H1 (cell line): ENCODE results near the gene NDUFA13. TPM values are rescaled to one million over a fixed set of nuclear protein-coding genes. Genes with fewer than 3 reads are reported as not detected.
A peak's percentile ranks its signal among the peaks of the same experiment; 100 is the strongest.

Experiments used
- CTCF ChIA-PET: fragments of 300-600 bp; sonication (Branson Sonifier 250); formaldehyde crosslinking; loops from one replicate; lab custom pipeline; 2021; ENCODE audit not compliant: partially characterized antibody; lab: Charles Lee
- POLR2A ChIA-PET: fragments of 300-600 bp; sonication (Branson Sonifier 250); formaldehyde crosslinking; loops from one replicate; lab custom pipeline; 2021; ENCODE audit warnings: inconsistent platforms; ENCODE audit not compliant: partially characterized antibody; lab: Charles Lee
- DNase-seq, 2 experiments: peaks; one replicate each; pipeline versions ENCODE4 v3.0.0 to v3.0.0-alpha.2; 2010 to 2022; ENCODE audit warnings: low spot score in 2 of 2, low read depth in 1 of 2, mixed read lengths in 1 of 2
- FAIRE-seq: peaks from 2 replicates; lab custom pipeline; 2011; peaks lifted over from hg19 to GRCh38; lab: Jason Lieb, UNC
- H2AFZ ChIP-seq: 2 replicates; pipeline ENCODE4 v1.8.1; 2012; ENCODE audit warnings: low read length, inconsistent platforms
- H2AK5ac ChIP-seq: 2 replicates; pipeline ENCODE4 v1.6.1; 2013; ENCODE audit warnings: low read depth, low read length
- H2BK120ac ChIP-seq: replicated peaks from 2 replicates; pipeline ENCODE3; 2013; ENCODE audit warnings: low read depth, low read length, inconsistent platforms
- H2BK12ac ChIP-seq: 2 replicates; pipeline ENCODE4 v1.6.1; 2013; ENCODE audit warnings: low read depth, low read length
- H2BK15ac ChIP-seq: 2 replicates; pipeline ENCODE4 v1.6.1; 2013; ENCODE audit warnings: low read length
- H2BK20ac ChIP-seq: 2 replicates; pipeline ENCODE4 v1.6.1; 2013; ENCODE audit warnings: low read length
- H2BK5ac ChIP-seq: 2 replicates; pipeline ENCODE4 v1.6.1; 2013; ENCODE audit warnings: low read depth, low read length
- H3K14ac ChIP-seq: 2 replicates; pipeline ENCODE4 v1.6.1; 2013; ENCODE audit warnings: inconsistent platforms; ENCODE audit not compliant: insufficient read length
- H3K18ac ChIP-seq: 2 replicates; pipeline ENCODE4 v1.6.1; 2013; ENCODE audit warnings: low read length; ENCODE audit errors: extremely low read depth
- H3K23ac ChIP-seq: 2 replicates; pipeline ENCODE4 v1.6.1; 2013; ENCODE audit warnings: inconsistent platforms; ENCODE audit not compliant: insufficient read length
- H3K23me2 ChIP-seq: 2 replicates; pipeline ENCODE4 v1.6.1; 2013; ENCODE audit warnings: low read depth, low read length
- H3K27ac ChIP-seq: 2 replicates; pipeline ENCODE4 v1.6.1; 2011; ENCODE audit warnings: low read depth, low read length, inconsistent platforms
- H3K27me3 ChIP-seq, 4 experiments: replicated peaks in 1 of 4; 1 replicate in 1 of 4; 2 replicates in 3 of 4; pipeline versions ENCODE4 v1.6.1 to v1.8.1; 2011 to 2013; ENCODE audit warnings: low read length in 3 of 4, mild to moderate bottlenecking in 3 of 4, inconsistent platforms in 2 of 4, mixed read lengths in 2 of 4, moderate library complexity in 1 of 4; ENCODE audit not compliant: control insufficient read depth in 3 of 4, insufficient read depth in 3 of 4; ENCODE audit errors: extremely low read depth in 1 of 4
- H3K36me3 ChIP-seq, 4 experiments: 2 replicates each; pipeline versions ENCODE4 v1.6.1 to v1.8.1; 2011 to 2013; ENCODE audit warnings: mild to moderate bottlenecking in 4 of 4, low read length in 3 of 4, moderate library complexity in 2 of 4, control low read depth in 1 of 4, inconsistent platforms in 1 of 4; ENCODE audit not compliant: insufficient read depth in 4 of 4, control insufficient read depth in 2 of 4
- H3K4ac ChIP-seq: replicated peaks from 2 replicates; pipeline ENCODE3; 2013; ENCODE audit warnings: low read length, low read depth, mixed read lengths, inconsistent platforms; ENCODE audit not compliant: insufficient read length
- H3K4me1 ChIP-seq, 4 experiments: replicated peaks in 1 of 4; 1 replicate in 1 of 4; 2 replicates in 3 of 4; pipeline versions ENCODE4 v1.6.1 to v1.8.1; 2011 to 2013; ENCODE audit warnings: low read length in 3 of 4, inconsistent platforms in 2 of 4, mixed read lengths in 1 of 4; ENCODE audit not compliant: insufficient read depth in 4 of 4, control insufficient read depth in 3 of 4
- H3K4me2 ChIP-seq, 2 experiments: 2 replicates each; pipeline versions ENCODE4 v1.6.1 to v1.8.1; 2011 to 2013; ENCODE audit warnings: low read depth in 2 of 2, low read length in 2 of 2, control low read depth in 1 of 2, inconsistent platforms in 1 of 2, mild to moderate bottlenecking in 1 of 2; ENCODE audit not compliant: insufficient read depth in 1 of 2
- H3K4me3 ChIP-seq, 4 experiments: fragments of 200-600, 300-600 bp in 1 of 4; sonication (generic), shearing (Covaris generic), sonication (Bioruptor Twin) in 1 of 4; 2 replicates each; pipeline versions ENCODE4 v1.5.1 to v1.8.1; 2011 to 2016; ENCODE audit warnings: low read length in 4 of 4, low read depth in 3 of 4, control low read depth in 2 of 4, inconsistent platforms in 2 of 4, mild to moderate bottlenecking in 2 of 4, mixed read lengths in 1 of 4, moderate library complexity in 1 of 4; ENCODE audit not compliant: insufficient read depth in 2 of 4; ENCODE audit errors: extremely low read depth in 1 of 4
- H3K56ac ChIP-seq: replicated peaks from 2 replicates; pipeline ENCODE3; 2013; ENCODE audit warnings: low read depth, mild to moderate bottlenecking, mixed read lengths, low read length, inconsistent platforms; ENCODE audit not compliant: insufficient read length
- H3K79me1 ChIP-seq: 2 replicates; pipeline ENCODE4 v1.6.1; 2013; ENCODE audit warnings: low read depth, low read length, control low read depth
- H3K79me2 ChIP-seq, 2 experiments: 2 replicates each; pipeline versions ENCODE4 v1.6.1 to v1.8.1; 2012 to 2013; ENCODE audit warnings: low read length in 2 of 2, mild to moderate bottlenecking in 2 of 2, inconsistent platforms in 1 of 2; ENCODE audit not compliant: insufficient read depth in 2 of 2, control insufficient read depth in 1 of 2
- H3K9ac ChIP-seq, 4 experiments: replicated peaks in 1 of 4; 1 replicate in 1 of 4; 2 replicates in 3 of 4; pipeline versions ENCODE4 v1.6.1 to v1.8.1; 2011 to 2013; ENCODE audit warnings: low read depth in 3 of 4, low read length in 3 of 4, control low read depth in 2 of 4, mild to moderate bottlenecking in 2 of 4, moderate library complexity in 2 of 4, inconsistent platforms in 1 of 4; ENCODE audit errors: extremely low read depth in 1 of 4
- H3K9me3 ChIP-seq, 2 experiments: 2 replicates each; pipeline versions ENCODE4 v1.6.1 to v1.8.1; 2012 to 2013; ENCODE audit warnings: mild to moderate bottlenecking in 2 of 2, moderate library complexity in 2 of 2, control low read depth in 1 of 2, inconsistent platforms in 1 of 2, low read depth in 1 of 2, low read length in 1 of 2, mixed read lengths in 1 of 2; ENCODE audit not compliant: insufficient read depth in 2 of 2
- H4K20me1 ChIP-seq, 2 experiments: replicated peaks in 1 of 2; 2 replicates each; pipeline versions ENCODE3 to v1.8.1; 2011 to 2013; ENCODE audit warnings: inconsistent platforms in 2 of 2, low read length in 2 of 2, mild to moderate bottlenecking in 1 of 2; ENCODE audit not compliant: insufficient read depth in 2 of 2, control insufficient read depth in 1 of 2
- H4K5ac ChIP-seq: 2 replicates; pipeline ENCODE4 v1.6.1; 2013; ENCODE audit warnings: low read length, low read depth, mixed read lengths, inconsistent platforms; ENCODE audit not compliant: insufficient read length
- H4K8ac ChIP-seq: 2 replicates; pipeline ENCODE4 v1.8.0; 2013; ENCODE audit warnings: mild to moderate bottlenecking, moderate library complexity, low read length, inconsistent platforms; ENCODE audit not compliant: insufficient read depth; ENCODE audit errors: extremely low read depth
- H4K91ac ChIP-seq: replicated peaks from 2 replicates; pipeline ENCODE3; 2013; ENCODE audit warnings: low read length, mixed read lengths, inconsistent platforms; ENCODE audit not compliant: insufficient read length
- CTBP2 ChIP-seq: IDR thresholded peaks from 2 replicates; pipeline ENCODE4 v1.7.0; 2011; ENCODE audit warnings: borderline replicate concordance, mild to moderate bottlenecking, moderate library complexity, mixed read lengths, low read length; ENCODE audit not compliant: insufficient read depth, insufficient read length
- FOSL1 ChIP-seq: IDR thresholded peaks from 2 replicates; pipeline ENCODE4 v1.6.1; 2011; ENCODE audit warnings: mild to moderate bottlenecking, low read depth, low read length, moderate library complexity; ENCODE audit not compliant: insufficient read depth
- KDM4A ChIP-seq: IDR thresholded peaks from one replicate; pipeline ENCODE4 v1.7.1; 2012; ENCODE audit warnings: low read depth, mild to moderate bottlenecking, moderate library complexity, low read length, inconsistent platforms; ENCODE audit not compliant: severe bottlenecking
- MAFK ChIP-seq: IDR thresholded peaks from 2 replicates; pipeline ENCODE4 v1.6.1; 2012; ENCODE audit warnings: low read depth, mild to moderate bottlenecking, improper control_type of control experiment, low read length
- NRF1 ChIP-seq: IDR thresholded peaks from 2 replicates; pipeline ENCODE4 v1.6.1; 2011; ENCODE audit warnings: mild to moderate bottlenecking, low read depth, low read length, improper control_type of control experiment
- SIX5 ChIP-seq: IDR thresholded peaks from 2 replicates; pipeline ENCODE4 v1.6.1; 2011; ENCODE audit warnings: mild to moderate bottlenecking, low read depth, low read length
- SRF ChIP-seq: IDR thresholded peaks from 2 replicates; pipeline ENCODE4 v1.6.1; 2011; ENCODE audit warnings: mild to moderate bottlenecking, low read depth, low read length, moderate library complexity
- TAF7 ChIP-seq: optimal IDR thresholded peaks from 2 replicates; pipeline ENCODE3; 2011; ENCODE audit warnings: low read depth, mild to moderate bottlenecking, inconsistent platforms, low read length, moderate library complexity, borderline replicate concordance
- WGBS, 2 experiments: shearing (Covaris generic) in 1 of 2; methylation state at CpG; one replicate each; pipeline versions ENCODE4 v1.1.6 to v1.1.7; 2013 to 2015; ENCODE audit warnings: low lambda C conversion rate in 2 of 2, mixed read lengths in 2 of 2, inconsistent platforms in 1 of 2, low coverage in 1 of 2, missing lambda C conversion rate in 1 of 2; ENCODE audit not compliant: insufficient replicate concordance in 2 of 2, insufficient coverage in 1 of 2, insufficient read length in 1 of 2; ENCODE audit errors: extremely low coverage in 1 of 2, missing lambda C conversion rate in 1 of 2; 5-methylcytosine and 5-hydroxymethylcytosine counted together
- polyA plus RNA-seq, 7 experiments: library from polyadenylated mRNA; depleted of rRNA in 3 of 7; stranded (reverse) in 5 of 7; unstranded in 2 of 7; fragments of >200 nt in 5 of 7; fragments of 200-250 nt in 2 of 7; gene quantifications; 1 replicate in 5 of 7; 2 replicates in 1 of 7; 4 replicates in 1 of 7; pipeline versions ENCODE4 v1.2.1 to v1.2.3, GENCODE V29; 2011 to 2013; ENCODE audit warnings: missing spikeins in 2 of 7, mixed read lengths in 2 of 7
- total RNA-seq: library from RNA; stranded (reverse); fragmentation: NEBNext Ultra II Directional; extraction: Animal tissue kit (Norgen Biotek cat#: 25700); gene quantifications from 2 replicates; pipeline ENCODE4 v1.2.1, GENCODE V29; 2021
- TF ChIP-seq, protein P1 (sequence below): IDR thresholded peaks from 2 replicates; pipeline ENCODE4 v1.6.1; 2011; ENCODE audit warnings: low read depth, mild to moderate bottlenecking, low read length; ENCODE audit not compliant: insufficient read depth
- TF ChIP-seq, protein P2 (sequence below): IDR thresholded peaks from 2 replicates; pipeline ENCODE4 v1.6.1; 2012; ENCODE audit warnings: inconsistent platforms

NDUFA13 gene
- total and polyA plus RNA-seq, 2 of the 8 experiments (the other 6 are each of a cell fraction or from before 2014, with no cell fraction given): 413 to 1,105 TPM

DNA sequence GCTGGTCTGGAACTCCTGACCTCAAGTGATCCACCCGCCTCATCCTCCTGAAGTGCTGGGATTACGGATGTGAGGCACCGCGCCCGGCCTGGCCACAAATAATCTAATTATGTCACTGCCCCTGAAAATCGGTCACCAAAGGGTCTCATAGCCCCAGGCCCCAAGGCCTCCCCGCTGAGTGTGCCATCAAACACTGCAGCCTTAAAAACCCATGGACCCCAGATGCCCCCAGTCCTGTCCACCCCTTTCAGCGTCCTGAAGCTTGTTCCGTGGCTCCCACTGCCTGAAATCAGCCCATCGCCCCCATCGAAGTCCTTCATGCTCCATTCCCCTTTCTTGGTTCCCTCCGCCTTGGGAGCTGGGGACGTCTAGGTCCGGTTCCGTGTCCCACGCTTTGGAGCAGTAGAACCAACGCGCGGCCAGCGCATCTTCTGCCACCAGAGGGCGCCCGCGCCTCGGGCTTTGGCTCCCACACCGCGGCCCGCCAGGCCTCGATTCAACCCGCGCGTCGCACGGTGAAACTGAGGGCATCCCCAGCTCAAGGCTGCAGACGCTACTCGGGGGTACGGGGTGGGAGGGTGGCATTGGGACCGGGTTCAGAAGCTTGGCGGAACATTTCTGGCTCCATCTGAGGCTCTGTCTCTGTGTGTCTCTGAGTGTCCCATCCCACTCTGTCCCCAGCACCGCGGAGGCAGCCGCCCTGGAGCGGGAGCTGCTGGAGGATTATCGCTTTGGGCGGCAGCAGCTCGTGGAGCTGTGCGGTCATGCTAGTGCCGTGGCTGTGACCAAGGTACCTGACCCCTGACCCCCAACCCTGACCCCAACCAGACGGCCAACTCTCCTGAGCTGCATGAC, 16.2 kb downstream of the NDUFA13 start:
- Histone ChIP-seq H2AK5ac (no peak overlapping the region), H3K4me2 (0 out of 4 replicates have a peak overlapping the region, but pooled peaks of 1 of the 2 experiments have one; percentile 35), H3K79me2 (no peaks in the 10 kb centered on the region), H2BK120ac (no peak overlapping the region), H3K27ac (no peak overlapping the region), H3K4me3 (no peak overlapping the region), H3K23ac (no peak overlapping the region), H2BK20ac (no peak overlapping the region), H4K91ac (no peak overlapping the region), H3K23me2 (no peaks in the 10 kb centered on the region), H3K4me1 (peaks cover 0 to 3% (median 3%) of the 10 kb centered on the region in 4 experiments; a peak in 3 of 7 replicates), H3K27me3 (no peaks in the 10 kb centered on the region; a peak in 1 of 7 replicates), H3K36me3 (peaks cover 0 to 17% (median 9%) of the 10 kb centered on the region in 4 experiments; a peak in 6 of 8 replicates), H4K5ac (peak overlapping the region; percentile 15), H3K9me3 (no peaks in the 10 kb centered on the region), H2BK5ac (no peak overlapping the region), H3K14ac (no peak overlapping the region), H3K18ac (no peak overlapping the region), H2BK12ac (no peak overlapping the region; the same call in 1 of the 2 replicates), H4K20me1 (peaks cover 3 to 22% of the 10 kb centered on the region in 2 experiments), H3K56ac (no peak overlapping the region), H4K8ac (no peak overlapping the region), H2BK15ac (no peak overlapping the region), H3K79me1 (no peaks in the 10 kb centered on the region), H2AFZ (no peak overlapping the region), H3K4ac (peak overlapping the region; percentile 35), H3K9ac (no peak overlapping the region)
- 39% methylated on average over 48 of the region's 48 CpGs; no CpG with 5 or more reads in 1 of the 2 experiments for WGBS, 2 experiments
- no peak for FAIRE-seq
- ChIA-PET POLR2A (interaction anchor here (0.7 to 3.5 kb wide), 19 partner anchors 8 to 112 kb away, joined by 3 to 17 read pairs (median 4); partner anchors contain the start of genes GMIP, LPAR2, NDUFA13 and TSSK6), CTCF (interaction anchor here (0.5 to 6.7 kb wide), 39 partner anchors 9 to 483 kb away, joined by 3 to 181 read pairs (median 4); partner anchors contain the start of genes GMIP, NDUFA13 and TSSK6)
- DNase-seq: peak in 1 of 2 experiments; percentile 97
- TF ChIP-seq KDM4A (no peak), TAF7 (peak; percentile 44), FOSL1 (no peak), SIX5 (no peak), NRF1 (no peak), MAFK (no peak), CTBP2 (no peak), SRF (no peak)
- TF ChIP-seq, protein P1, sequence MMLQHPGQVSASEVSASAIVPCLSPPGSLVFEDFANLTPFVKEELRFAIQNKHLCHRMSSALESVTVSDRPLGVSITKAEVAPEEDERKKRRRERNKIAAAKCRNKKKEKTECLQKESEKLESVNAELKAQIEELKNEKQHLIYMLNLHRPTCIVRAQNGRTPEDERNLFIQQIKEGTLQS: no peak
- TF ChIP-seq, protein P2, sequence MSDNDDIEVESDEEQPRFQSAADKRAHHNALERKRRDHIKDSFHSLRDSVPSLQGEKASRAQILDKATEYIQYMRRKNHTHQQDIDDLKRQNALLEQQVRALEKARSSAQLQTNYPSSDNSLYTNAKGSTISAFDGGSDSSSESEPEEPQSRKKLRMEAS: peak; percentile 69; the same call in 1 of the 2 replicates
